IMR-90 (cell line): ENCODE measurements around the gene LINS1.

Experiments used
- CEBPB ChIP-seq: IDR thresholded peaks from 2 replicates; pipeline ENCODE4 v1.6.1; 2012; ENCODE audit warnings: low read depth, low read length, improper control_type of control experiment
- CHD1 ChIP-seq: IDR thresholded peaks from 2 replicates; pipeline ENCODE4 v1.6.1; 2012; ENCODE audit warnings: low read depth, low read length, improper control_type of control experiment
- FOS ChIP-seq: fragments of 150-350 bp; IDR thresholded peaks from 2 replicates; pipeline ENCODE4 v1.6.1; 2016; ENCODE audit warnings: low read depth, low read length
- MXI1 ChIP-seq: IDR thresholded peaks from 2 replicates; pipeline ENCODE4 v1.6.1; 2012; ENCODE audit warnings: low read depth, mild to moderate bottlenecking, low read length, moderate library complexity, borderline replicate concordance
- POLR2A ChIP-seq: IDR thresholded peaks from 2 replicates; pipeline ENCODE4 v1.6.1; 2012; ENCODE audit warnings: mild to moderate bottlenecking, low read depth, low read length
- RAD21 ChIP-seq: IDR thresholded peaks from 2 replicates; pipeline ENCODE4 v1.6.1; 2012; ENCODE audit warnings: low read length, improper control_type of control experiment
- RCOR1 ChIP-seq: IDR thresholded peaks from 2 replicates; pipeline ENCODE4 v1.6.1; 2012; ENCODE audit warnings: mild to moderate bottlenecking, low read length, improper control_type of control experiment; ENCODE audit not compliant: insufficient replicate concordance
- RFX5 ChIP-seq: IDR thresholded peaks from 2 replicates; pipeline ENCODE4 v1.8.0; 2012; ENCODE audit warnings: low read depth, mild to moderate bottlenecking, low read length, moderate library complexity
- SMC3 ChIP-seq: fragments of 150-350 bp; IDR thresholded peaks from 2 replicates; pipeline ENCODE4 v1.6.1; 2016; ENCODE audit warnings: low read depth, mild to moderate bottlenecking, antibody characterized with exemption, low read length, moderate library complexity
- TF ChIP-seq, protein P1 (sequence below): conservative IDR thresholded peaks from 2 replicates; pipeline ENCODE4 v1.5.1; 2012; ENCODE audit warnings: mild to moderate bottlenecking, low read depth, low read length, improper control_type of control experiment
- TF ChIP-seq, protein P2 (sequence below): fragments of 150-350 bp; IDR thresholded peaks from 2 replicates; pipeline ENCODE4 v1.6.1; 2017; ENCODE audit warnings: mild to moderate bottlenecking, antibody characterized with exemption, low read length, low read depth
- TF ChIP-seq, protein P3 (sequence below): fragments of 150-350 bp; IDR thresholded peaks from 2 replicates; pipeline ENCODE4 v1.6.1; 2016; ENCODE audit warnings: low read depth, mild to moderate bottlenecking, low read length, moderate library complexity, borderline replicate concordance

DNA sequence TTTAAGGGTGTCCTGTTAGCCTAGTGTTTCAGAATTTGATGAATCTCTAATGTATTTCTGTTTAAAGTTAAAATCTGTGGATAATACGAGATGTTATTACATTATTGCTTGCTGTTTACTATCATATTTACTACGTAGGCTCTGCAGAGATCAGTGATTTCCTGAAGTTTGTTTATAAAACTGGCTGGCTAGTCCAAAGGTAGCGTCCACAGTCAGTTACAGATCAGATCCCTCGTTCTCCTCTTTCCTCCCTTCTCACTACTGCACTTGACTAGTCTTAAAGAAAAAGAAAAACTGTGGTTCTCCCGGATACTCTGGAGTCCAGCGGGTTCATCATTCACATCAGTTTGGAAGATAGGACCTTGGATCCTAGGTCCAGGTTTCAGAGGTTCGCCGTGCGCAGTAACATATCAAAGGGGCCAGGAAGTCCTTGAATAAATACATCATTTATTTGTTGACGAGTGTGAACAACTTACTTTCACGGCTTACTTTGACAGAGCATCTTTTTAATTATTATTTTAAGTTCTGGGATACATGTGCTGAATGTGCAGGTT is 36.3 kb upstream of the LINS1 start:
- TF ChIP-seq SMC3, result no peak
- TF ChIP-seq, protein P1, sequence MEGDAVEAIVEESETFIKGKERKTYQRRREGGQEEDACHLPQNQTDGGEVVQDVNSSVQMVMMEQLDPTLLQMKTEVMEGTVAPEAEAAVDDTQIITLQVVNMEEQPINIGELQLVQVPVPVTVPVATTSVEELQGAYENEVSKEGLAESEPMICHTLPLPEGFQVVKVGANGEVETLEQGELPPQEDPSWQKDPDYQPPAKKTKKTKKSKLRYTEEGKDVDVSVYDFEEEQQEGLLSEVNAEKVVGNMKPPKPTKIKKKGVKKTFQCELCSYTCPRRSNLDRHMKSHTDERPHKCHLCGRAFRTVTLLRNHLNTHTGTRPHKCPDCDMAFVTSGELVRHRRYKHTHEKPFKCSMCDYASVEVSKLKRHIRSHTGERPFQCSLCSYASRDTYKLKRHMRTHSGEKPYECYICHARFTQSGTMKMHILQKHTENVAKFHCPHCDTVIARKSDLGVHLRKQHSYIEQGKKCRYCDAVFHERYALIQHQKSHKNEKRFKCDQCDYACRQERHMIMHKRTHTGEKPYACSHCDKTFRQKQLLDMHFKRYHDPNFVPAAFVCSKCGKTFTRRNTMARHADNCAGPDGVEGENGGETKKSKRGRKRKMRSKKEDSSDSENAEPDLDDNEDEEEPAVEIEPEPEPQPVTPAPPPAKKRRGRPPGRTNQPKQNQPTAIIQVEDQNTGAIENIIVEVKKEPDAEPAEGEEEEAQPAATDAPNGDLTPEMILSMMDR, result no peak
- TF ChIP-seq RFX5, result no peak
- TF ChIP-seq MXI1, result no peak
- TF ChIP-seq RAD21, result no peak
- TF ChIP-seq POLR2A, result no peak
- TF ChIP-seq FOS, result no peak
- TF ChIP-seq CEBPB, result no peak
- TF ChIP-seq, protein P2, sequence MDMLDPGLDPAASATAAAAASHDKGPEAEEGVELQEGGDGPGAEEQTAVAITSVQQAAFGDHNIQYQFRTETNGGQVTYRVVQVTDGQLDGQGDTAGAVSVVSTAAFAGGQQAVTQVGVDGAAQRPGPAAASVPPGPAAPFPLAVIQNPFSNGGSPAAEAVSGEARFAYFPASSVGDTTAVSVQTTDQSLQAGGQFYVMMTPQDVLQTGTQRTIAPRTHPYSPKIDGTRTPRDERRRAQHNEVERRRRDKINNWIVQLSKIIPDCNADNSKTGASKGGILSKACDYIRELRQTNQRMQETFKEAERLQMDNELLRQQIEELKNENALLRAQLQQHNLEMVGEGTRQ, result no peak
- no peak for TF ChIP-seq RCOR1
- TF ChIP-seq CHD1, result no peak
- TF ChIP-seq, protein P3, sequence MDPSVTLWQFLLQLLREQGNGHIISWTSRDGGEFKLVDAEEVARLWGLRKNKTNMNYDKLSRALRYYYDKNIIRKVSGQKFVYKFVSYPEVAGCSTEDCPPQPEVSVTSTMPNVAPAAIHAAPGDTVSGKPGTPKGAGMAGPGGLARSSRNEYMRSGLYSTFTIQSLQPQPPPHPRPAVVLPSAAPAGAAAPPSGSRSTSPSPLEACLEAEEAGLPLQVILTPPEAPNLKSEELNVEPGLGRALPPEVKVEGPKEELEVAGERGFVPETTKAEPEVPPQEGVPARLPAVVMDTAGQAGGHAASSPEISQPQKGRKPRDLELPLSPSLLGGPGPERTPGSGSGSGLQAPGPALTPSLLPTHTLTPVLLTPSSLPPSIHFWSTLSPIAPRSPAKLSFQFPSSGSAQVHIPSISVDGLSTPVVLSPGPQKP, result no peak
